Neutrophil (primary cell): Measurements from ENCODE around the gene PDCD1.
"Not testable (repeated sequence)": the region's sequence is repeated elsewhere in the genome, so short reads cannot be mapped to it uniquely, and the experiment has no call there.

Source experiments
- H3K27ac ChIP-seq: fragments of 200-600 bp; sonication (generic); 2 replicates; pipeline ENCODE4 v1.5.1; 2016; ENCODE audit warnings: mild to moderate bottlenecking, moderate library complexity
- H3K27me3 ChIP-seq: fragments of 200-600 bp; sonication (generic); 2 replicates; pipeline ENCODE4 v1.6.0; 2016; ENCODE audit warnings: mild to moderate bottlenecking
- H3K36me3 ChIP-seq: fragments of 200-600 bp; sonication (generic); 2 replicates; pipeline ENCODE4 v1.5.1; 2017
- H3K4me1 ChIP-seq, 2 experiments: fragments of 200-600 bp in 1 of 2; sonication (generic) in 1 of 2; 1 replicate in 1 of 2; 2 replicates in 1 of 2; pipeline versions ENCODE4 v1.5.1 to v1.6.1; 2013 to 2016; ENCODE audit warnings: low read depth in 1 of 2, low read length in 1 of 2, mild to moderate bottlenecking in 1 of 2, moderate library complexity in 1 of 2; ENCODE audit not compliant: control insufficient read depth in 1 of 2, insufficient read depth in 1 of 2
- H3K4me3 ChIP-seq, 2 experiments: fragments of 200-600 bp in 1 of 2; sonication (generic) in 1 of 2; 1 replicate in 1 of 2; 2 replicates in 1 of 2; pipeline ENCODE4 v1.5.1; 2013 to 2016; ENCODE audit warnings: low read depth in 1 of 2, low read length in 1 of 2, mild to moderate bottlenecking in 1 of 2, moderate library complexity in 1 of 2
- H3K9me3 ChIP-seq: fragments of 200-600 bp; sonication (generic); 2 replicates; pipeline ENCODE4 v1.5.1; 2016
- CTCF ChIP-seq: fragments of 200-600 bp; sonication (generic); IDR thresholded peaks from 2 replicates; pipeline ENCODE4 v1.5.1; 2016; ENCODE audit warnings: antibody characterized with exemption

Gene PDCD1

GRCh38 chr2:241808051-241808720, 50.5 kb downstream of the PDCD1 start:
- H3K4me1 ChIP-seq = peaks cover 0 to 3% of the 10 kb centered on the region in 2 experiments
- H3K9me3 ChIP-seq = no peaks in the 10 kb centered on the region
- peaks cover 19% of the 10 kb centered on the region for H3K27me3 ChIP-seq
- no peak overlapping the region for H3K4me3 ChIP-seq
- H3K27ac ChIP-seq = no peak overlapping the region
- TF ChIP-seq CTCF = no peak
- no peaks in the 10 kb centered on the region for H3K36me3 ChIP-seq

- peaks cover 38% of the 10 kb centered on the region for H3K27me3 ChIP-seq
- not testable (repeated sequence) for H3K4me1 ChIP-seq, H3K9me3 ChIP-seq, H3K36me3 ChIP-seq, H3K4me3 ChIP-seq, H3K27ac ChIP-seq
Measured at GRCh38 chr2:241806217-241806616, 52.5 kb downstream of the PDCD1 start.

- no peak overlapping the region for H3K4me3 ChIP-seq
- H3K36me3 ChIP-seq = no peaks in the 10 kb centered on the region
- H3K9me3 ChIP-seq = no peaks in the 10 kb centered on the region
- TF ChIP-seq CTCF = no peak
- H3K27ac ChIP-seq = no peak overlapping the region
- H3K27me3 ChIP-seq = peaks cover 38% of the 10 kb centered on the region
- H3K4me1 ChIP-seq = peaks cover 0 to 3% of the 10 kb centered on the region in 2 experiments
Measured at GRCh38 chr2:241804326-241805229, 54.1 kb downstream of the PDCD1 start.

- no peak for TF ChIP-seq CTCF
Measured at GRCh38 chr2:241803387-241804325, 55.0 kb downstream of the PDCD1 start.

GRCh38 chr2:241802421-241803318, 56.0 kb downstream of the PDCD1 start:
- no peak overlapping the region for H3K27ac ChIP-seq
- H3K4me3 ChIP-seq = no peak overlapping the region
- H3K36me3 ChIP-seq = no peaks in the 10 kb centered on the region
- no peaks in the 10 kb centered on the region for H3K9me3 ChIP-seq
- H3K4me1 ChIP-seq = peaks cover 0 to 3% of the 10 kb centered on the region in 2 experiments
- H3K27me3 ChIP-seq = peaks cover 38% of the 10 kb centered on the region
- TF ChIP-seq CTCF = no peak

More at GRCh38 chr2:241803387-241804325, 55.0 kb downstream of the PDCD1 start:
- Histone ChIP-seq H3K4me1 (peaks cover 0 to 3% of the 10 kb centered on the region in 2 experiments), H3K4me3 (no peak overlapping the region), H3K9me3 (no peaks in the 10 kb centered on the region), H3K27me3 (peaks cover 38% of the 10 kb centered on the region), H3K36me3 (no peaks in the 10 kb centered on the region), H3K27ac (no peak overlapping the region)
